D341Med (cell line): ENCODE results near the gene ANKRD13A.
"Not testable (repeated sequence)": the region's sequence is repeated elsewhere in the genome, so short reads cannot be mapped to it uniquely, and the experiment has no call there.

ENCODE experiments used
- DNase-seq: peaks from one replicate; pipeline ENCODE4 v3.0.0; 2012; ENCODE audit warnings: low spot score

Gene ANKRD13A

DNA sequence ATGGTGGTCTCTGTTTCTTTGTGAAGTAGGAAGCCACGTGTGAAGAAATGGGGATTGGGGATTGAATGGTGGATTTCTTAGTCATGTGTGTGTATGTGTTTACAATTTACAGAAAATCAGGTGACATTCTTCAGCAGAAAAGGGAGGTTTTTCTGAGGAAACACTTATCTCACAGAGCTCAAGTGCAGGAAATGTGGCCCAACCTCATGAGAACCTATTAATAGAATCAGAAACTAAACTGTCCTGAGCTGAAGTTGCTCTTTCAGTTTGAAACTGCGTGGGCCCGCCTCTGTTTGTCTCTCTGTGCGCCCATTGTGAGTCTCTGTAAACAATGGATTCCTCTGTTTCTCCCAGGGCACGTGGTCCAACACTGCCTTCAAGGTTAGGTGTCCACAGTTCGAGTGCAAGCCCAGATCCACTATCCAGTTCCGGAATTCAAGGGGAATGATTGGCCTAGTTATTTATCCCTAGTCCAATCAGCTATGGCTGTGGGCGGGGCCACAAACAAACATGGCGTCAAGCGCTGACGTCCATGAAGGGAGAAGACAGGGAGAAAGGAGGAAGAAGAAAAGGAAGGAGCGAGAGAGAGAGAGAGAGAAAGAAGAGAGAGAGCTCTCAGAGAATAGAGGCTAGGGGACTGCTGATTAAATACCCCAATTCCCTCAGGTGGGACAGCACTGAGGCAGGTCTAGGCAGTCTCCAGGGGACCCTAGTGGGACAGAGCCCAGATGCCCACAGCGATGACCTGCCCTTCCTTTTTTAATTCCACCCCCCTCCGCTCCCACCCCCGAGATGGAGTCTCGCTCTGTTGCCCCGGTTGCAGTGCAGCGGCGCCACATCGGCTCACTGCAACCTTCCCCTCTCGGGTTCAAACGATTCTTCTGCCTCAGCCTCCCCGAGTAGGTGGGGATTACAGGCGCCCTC is 80.5 kb downstream of the ANKRD13A start:
- DNase-seq: no peak

- DNase-seq: no peak
Measured at GRCh38 chr12:110080410-110080809, 81.2 kb downstream of the ANKRD13A start.

DNA sequence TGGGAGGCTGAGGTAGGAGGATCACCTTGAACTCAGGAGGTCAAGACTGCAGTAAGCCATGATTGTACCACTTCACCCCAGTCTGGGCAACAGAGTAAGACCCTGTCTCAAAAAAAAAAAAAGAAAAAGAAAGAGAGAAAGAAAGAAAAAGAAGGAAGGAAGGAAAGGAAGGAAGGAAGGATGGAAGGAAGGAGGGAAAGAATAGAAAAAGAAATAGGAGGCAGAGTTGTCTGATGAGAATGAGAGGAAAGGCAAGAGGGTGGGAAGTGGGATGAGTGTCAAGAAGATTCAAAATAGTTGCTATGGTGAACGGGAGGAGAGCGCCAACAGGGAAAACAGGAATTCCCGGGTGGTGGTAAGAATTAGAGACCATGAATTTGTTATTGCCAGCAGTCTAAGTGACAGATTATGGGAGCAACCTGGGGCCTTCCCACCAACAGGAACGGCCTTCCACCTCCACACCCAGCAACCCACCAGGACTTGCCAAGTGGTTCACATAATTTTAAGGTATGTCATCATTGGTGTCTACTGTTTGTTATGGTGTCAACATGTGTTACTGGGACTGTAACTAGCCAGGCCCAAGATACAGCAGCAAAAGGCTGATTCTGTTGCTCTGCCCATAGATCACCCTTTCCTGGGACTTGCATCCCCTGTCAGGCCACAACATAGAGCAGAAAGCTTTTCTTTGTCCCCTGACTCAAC is 85.2 kb downstream of the ANKRD13A start:
- DNase-seq: no peak

- not testable (repeated sequence) for DNase-seq
Measured at GRCh38 chr12:110088216-110088615, 89.0 kb downstream of the ANKRD13A start.

GRCh38 chr12:110088936-110089335 is 89.7 kb downstream of the ANKRD13A start:
- no peak for DNase-seq
